PC-9 (cell line): ENCODE data around the gene LINGO1. TPM values are rescaled to one million over a fixed set of nuclear protein-coding genes. Genes with fewer than 3 reads are reported as not detected.
A peak's percentile ranks its signal among the peaks of the same experiment; 100 is the strongest.

Experiments used
- BruUV-seq: library from RNA; stranded (reverse); fragments of 400-500 nt; replicated peaks from 2 replicates; lab custom pipeline; 2021; lab: Mats Ljungman, UMichigan
- CTCF ChIA-PET: fragments of 300-600 bp; sonication (Branson Sonifier 250); formaldehyde crosslinking; loops from one replicate; lab custom pipeline; 2022; ENCODE audit warnings: antibody characterized with exemption; lab: Charles Lee
- POLR2A ChIA-PET: fragments of 300-600 bp; sonication (Branson Sonifier 250); formaldehyde crosslinking; loops from one replicate; lab custom pipeline; 2022; ENCODE audit warnings: antibody characterized with exemption; ENCODE audit not compliant: unreplicated experiment; lab: Charles Lee
- DNase-seq, 2 experiments: peaks; one replicate each; pipeline versions ENCODE4 v3.0.0 to v3.0.0-alpha.2; 2015 to 2022; ENCODE audit warnings: mixed read lengths in 1 of 2
- H2AFZ ChIP-seq: fragments of 200-600 bp; sonication (generic); 2 replicates; pipeline ENCODE4 v1.8.1; 2017; ENCODE audit warnings: antibody characterized with exemption
- H3F3A ChIP-seq: fragments of 200-600 bp; sonication (generic); 2 replicates; pipeline ENCODE4 v1.8.1; 2017; ENCODE audit warnings: antibody characterized with exemption, mild to moderate bottlenecking, low read depth; ENCODE audit not compliant: insufficient read depth
- H3K27ac ChIP-seq: fragments of 200-600 bp; sonication (generic); 2 replicates; pipeline ENCODE4 v1.6.1; 2016; ENCODE audit warnings: mixed run types
- H3K27me3 ChIP-seq: fragments of 200-600 bp; sonication (generic); 2 replicates; pipeline ENCODE4 v1.6.1; 2016; ENCODE audit warnings: low read depth, mixed run types; ENCODE audit not compliant: insufficient read depth
- H3K36me3 ChIP-seq: fragments of 200-600 bp; sonication (generic); 2 replicates; pipeline ENCODE4 v1.6.1; 2016; ENCODE audit warnings: low read depth, mixed run types
- H3K4me1 ChIP-seq: fragments of 200-600 bp; sonication (generic); replicated peaks from 2 replicates; pipeline ENCODE4 v1.6.1; 2016; ENCODE audit warnings: mixed run types; ENCODE audit not compliant: insufficient read depth
- H3K4me2 ChIP-seq: fragments of 200-600 bp; sonication (generic); 2 replicates; pipeline ENCODE4 v1.6.1; 2017; ENCODE audit warnings: mixed run types
- H3K4me3 ChIP-seq: fragments of 200-600 bp; sonication (generic); 2 replicates; pipeline ENCODE4 v1.6.1; 2016; ENCODE audit warnings: mixed run types
- H3K79me2 ChIP-seq: fragments of 200-600 bp; sonication (generic); 2 replicates; pipeline ENCODE4 v1.6.1; 2017; ENCODE audit warnings: low read depth, mixed run types
- H3K9me2 ChIP-seq: fragments of 200-600 bp; sonication (generic); 2 replicates; pipeline ENCODE4 v1.8.1; 2017; ENCODE audit warnings: mild to moderate bottlenecking; ENCODE audit not compliant: insufficient read depth
- H3K9me3 ChIP-seq: fragments of 200-600 bp; sonication (generic); 2 replicates; pipeline ENCODE4 v1.8.1; 2016; ENCODE audit warnings: low read depth; ENCODE audit not compliant: insufficient read depth
- H4K20me1 ChIP-seq: fragments of 200-600 bp; sonication (generic); 2 replicates; pipeline ENCODE4 v1.8.1; 2017; ENCODE audit not compliant: insufficient read depth
- EZH2 ChIP-seq: fragments of 200-600 bp; sonication (generic); IDR thresholded peaks from 2 replicates; pipeline ENCODE4 v1.8.0; 2017; ENCODE audit warnings: antibody characterized with exemption, low read depth
- intact Hi-C: fragments of 100-400 bp; cut with micrococcal nuclease; formaldehyde crosslinking; loops from one replicate; pipeline ENCODE4 v1.10.0; 2022; ENCODE audit not compliant: unreplicated experiment
- total RNA-seq: library from RNA; stranded (reverse); gene quantifications from 2 replicates; pipeline ENCODE4 v1.2.3, GENCODE V29; 2021
- TF ChIP-seq, protein P1 (sequence below): fragments of 200-600 bp; sonication (generic); conservative IDR thresholded peaks from 2 replicates; pipeline ENCODE4 v1.6.1; 2017; ENCODE audit warnings: mixed run types, antibody characterized with exemption, mild to moderate bottlenecking, moderate library complexity

Gene LINGO1
- total RNA-seq, 1 experiment from 2014 or later = not detected

DNA sequence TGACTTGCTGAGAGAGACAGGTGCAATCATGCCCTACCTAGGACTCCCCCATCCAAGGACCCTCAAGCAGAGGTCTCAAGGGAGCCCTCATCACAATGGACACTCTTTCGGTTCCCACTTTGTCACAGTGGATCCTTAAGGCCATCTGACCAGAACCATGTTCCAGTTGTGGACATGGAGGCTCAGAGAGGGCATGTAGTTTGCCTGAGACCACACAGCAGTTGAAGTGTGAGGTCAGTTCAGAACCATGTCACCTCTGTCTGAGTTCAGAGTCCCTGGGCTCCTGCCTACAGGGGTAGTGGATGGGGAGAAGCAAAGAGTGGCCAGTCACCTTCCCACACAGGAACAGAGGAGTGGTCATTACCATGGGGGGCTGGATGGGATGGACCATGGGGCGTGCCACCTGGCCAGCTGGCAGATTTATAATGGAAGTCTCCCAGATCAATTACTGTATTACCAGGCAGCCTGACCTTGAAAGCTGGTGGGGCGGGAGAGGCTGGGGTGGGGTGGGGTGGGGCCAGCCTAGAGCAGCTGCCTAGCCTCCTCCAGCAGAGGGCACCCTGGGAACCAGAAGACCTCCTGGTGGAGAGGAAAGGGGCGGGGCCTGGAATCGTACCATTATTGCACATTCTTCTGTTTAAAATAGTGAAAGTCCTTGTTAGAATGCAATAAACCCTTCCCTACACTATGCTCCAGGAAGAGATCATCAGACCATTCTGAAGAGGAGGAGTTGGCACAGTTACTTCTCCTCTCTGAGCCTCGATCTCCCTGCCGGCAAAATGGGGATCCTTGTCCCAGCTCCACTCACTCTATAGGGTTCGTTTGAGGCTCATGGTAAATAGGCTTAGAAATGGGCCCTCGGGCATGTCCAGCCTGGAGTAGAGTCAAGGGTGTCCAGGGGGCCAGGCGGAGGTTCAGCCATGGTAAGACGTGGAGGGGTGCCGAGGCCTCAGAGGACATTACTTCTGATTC lies 26.9 kb upstream of the LINGO1 start:
- no peaks in the 10 kb centered on the region for H3K9me3 ChIP-seq
- ChIA-PET CTCF (interaction anchor here (0.6 to 1.6 kb wide), 2 partner anchors 161 to 162 kb away, joined by 3 to 6 read pairs; no protein-coding TSS in a partner anchor), POLR2A (no interaction called here)
- BruUV-seq = no TSS peak
- intact Hi-C loops = no loop called here
- no peak overlapping the region for H2AFZ ChIP-seq
- no peak overlapping the region for H3K4me3 ChIP-seq
- no peaks in the 10 kb centered on the region for H3K9me2 ChIP-seq
- no peaks in the 10 kb centered on the region for H4K20me1 ChIP-seq
- no peaks in the 10 kb centered on the region for H3K4me1 ChIP-seq
- H3K36me3 ChIP-seq = no peaks in the 10 kb centered on the region
- DNase-seq = peak in 1 of 2 experiments; percentile 53
- no peaks in the 10 kb centered on the region for H3K79me2 ChIP-seq
- TF ChIP-seq, protein P1, sequence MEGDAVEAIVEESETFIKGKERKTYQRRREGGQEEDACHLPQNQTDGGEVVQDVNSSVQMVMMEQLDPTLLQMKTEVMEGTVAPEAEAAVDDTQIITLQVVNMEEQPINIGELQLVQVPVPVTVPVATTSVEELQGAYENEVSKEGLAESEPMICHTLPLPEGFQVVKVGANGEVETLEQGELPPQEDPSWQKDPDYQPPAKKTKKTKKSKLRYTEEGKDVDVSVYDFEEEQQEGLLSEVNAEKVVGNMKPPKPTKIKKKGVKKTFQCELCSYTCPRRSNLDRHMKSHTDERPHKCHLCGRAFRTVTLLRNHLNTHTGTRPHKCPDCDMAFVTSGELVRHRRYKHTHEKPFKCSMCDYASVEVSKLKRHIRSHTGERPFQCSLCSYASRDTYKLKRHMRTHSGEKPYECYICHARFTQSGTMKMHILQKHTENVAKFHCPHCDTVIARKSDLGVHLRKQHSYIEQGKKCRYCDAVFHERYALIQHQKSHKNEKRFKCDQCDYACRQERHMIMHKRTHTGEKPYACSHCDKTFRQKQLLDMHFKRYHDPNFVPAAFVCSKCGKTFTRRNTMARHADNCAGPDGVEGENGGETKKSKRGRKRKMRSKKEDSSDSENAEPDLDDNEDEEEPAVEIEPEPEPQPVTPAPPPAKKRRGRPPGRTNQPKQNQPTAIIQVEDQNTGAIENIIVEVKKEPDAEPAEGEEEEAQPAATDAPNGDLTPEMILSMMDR = peak; percentile 50
- TF ChIP-seq EZH2 = no peak
- no peaks in the 10 kb centered on the region for H3F3A ChIP-seq
- H3K27ac ChIP-seq = no peak overlapping the region
- H3K27me3 ChIP-seq = peaks cover 83% of the 10 kb centered on the region
- H3K4me2 ChIP-seq = no peak overlapping the region

DNA sequence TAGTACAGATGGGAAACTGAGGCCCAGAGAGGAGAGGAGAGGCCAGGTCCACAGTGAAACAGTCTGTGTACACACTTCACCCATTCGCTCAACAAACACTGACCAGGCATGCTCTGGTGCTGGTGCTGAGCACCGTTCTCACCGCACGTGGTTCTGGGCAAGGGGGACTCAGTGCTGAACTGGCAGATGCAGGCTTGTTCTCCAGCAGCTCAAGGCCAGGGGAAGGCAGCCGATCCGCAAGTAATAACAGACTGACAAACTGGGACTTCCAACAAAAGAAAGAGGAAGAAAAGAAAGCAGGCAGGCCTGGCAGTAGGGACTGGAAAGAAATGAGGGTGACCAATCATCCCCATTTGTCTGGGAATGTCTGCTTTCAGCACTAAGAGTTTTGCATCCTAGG lies 25.6 kb upstream of the LINGO1 start:
- intact Hi-C loops = no loop called here
- no peak overlapping the region for H3K27ac ChIP-seq
- H4K20me1 ChIP-seq = no peaks in the 10 kb centered on the region
- no peak overlapping the region for H3K4me2 ChIP-seq
- no peaks in the 10 kb centered on the region for H3K4me1 ChIP-seq
- H3K9me3 ChIP-seq = no peaks in the 10 kb centered on the region
- TF ChIP-seq, protein P1 = no peak
- TF ChIP-seq EZH2 = no peak
- H3K36me3 ChIP-seq = no peaks in the 10 kb centered on the region
- H3K79me2 ChIP-seq = no peaks in the 10 kb centered on the region
- no peak for DNase-seq
- no peaks in the 10 kb centered on the region for H3K9me2 ChIP-seq
- peaks cover 93% of the 10 kb centered on the region for H3K27me3 ChIP-seq
- no peak overlapping the region for H3K4me3 ChIP-seq
- no TSS peak for BruUV-seq
- CTCF ChIA-PET = interaction anchor here (1.6 kb wide), 1 partner anchor 163 kb away, joined by 3 read pairs; no protein-coding TSS in a partner anchor
- H3F3A ChIP-seq = no peaks in the 10 kb centered on the region
- POLR2A ChIA-PET = no interaction called here
- H2AFZ ChIP-seq = no peak overlapping the region

- Histone ChIP-seq H3K36me3 (no peaks in the 10 kb centered on the region), H3K4me1 (no peaks in the 10 kb centered on the region), H2AFZ (no peak overlapping the region), H3K27me3 (peaks cover 94% of the 10 kb centered on the region), H4K20me1 (no peaks in the 10 kb centered on the region), H3K4me3 (no peak overlapping the region), H3K27ac (no peak overlapping the region), H3K9me3 (no peaks in the 10 kb centered on the region), H3K79me2 (no peaks in the 10 kb centered on the region), H3K9me2 (no peaks in the 10 kb centered on the region), H3K4me2 (no peak overlapping the region), H3F3A (no peaks in the 10 kb centered on the region)
- CTCF ChIA-PET = interaction anchor here (0.6 to 1.6 kb wide), 2 partner anchors 163 to 545 kb away, joined by 3 to 5 read pairs; no protein-coding TSS in a partner anchor
- intact Hi-C loops = no loop called here
- POLR2A ChIA-PET = no interaction called here
- no TSS peak for BruUV-seq
- DNase-seq = no peak
- TF ChIP-seq, protein P1 = no peak
- 0 out of 2 replicates have a peak, but pooled peaks have one; percentile 30 for TF ChIP-seq EZH2
These were observed 25.0 kb upstream of the LINGO1 start for GRCh38 chr15:77657634-77658238.
